Liver (tissue), 9 donors: ENCODE measurements around the gene KANSL1. TPM values are rescaled to one million over a fixed set of nuclear protein-coding genes. Genes with fewer than 3 reads are reported as not detected.
"Not testable (repeated sequence)": the region's sequence is repeated elsewhere in the genome, so short reads cannot be mapped to it uniquely, and the experiment has no call there.

Experiments
- DNase-seq: peaks from one replicate; pipeline ENCODE4 v3.0.0-alpha.2; 2017; ENCODE audit warnings: low spot score
- H3K27ac ChIP-seq, 2 donors: one replicate each; pipeline ENCODE4 v1.7.0; 2013; ENCODE audit warnings: inconsistent platforms in 2 of 2, low read length in 2 of 2, control low read depth in 1 of 2, low read depth in 1 of 2, mild to moderate bottlenecking in 1 of 2
- H3K27me3 ChIP-seq, 4 donors: one replicate each; pipeline versions ENCODE4 v1.6.1 to v1.7.0; 2013; ENCODE audit warnings: low read length in 3 of 4, inconsistent platforms in 1 of 4, mild to moderate bottlenecking in 1 of 4, moderate library complexity in 1 of 4; ENCODE audit not compliant: control insufficient read depth in 4 of 4, insufficient read depth in 4 of 4
- H3K36me3 ChIP-seq, 4 donors: one replicate each; pipeline versions ENCODE4 v1.6.1 to v1.7.0; 2013; ENCODE audit warnings: low read length in 3 of 4, mild to moderate bottlenecking in 3 of 4, low read depth in 1 of 4, moderate library complexity in 1 of 4; ENCODE audit not compliant: control insufficient read depth in 4 of 4, insufficient read depth in 3 of 4
- H3K4me1 ChIP-seq, 4 donors: one replicate each; pipeline versions ENCODE4 v1.6.1 to v1.7.0; 2013; ENCODE audit warnings: low read length in 3 of 4, mild to moderate bottlenecking in 3 of 4, moderate library complexity in 1 of 4; ENCODE audit not compliant: control insufficient read depth in 4 of 4, insufficient read depth in 4 of 4
- H3K4me3 ChIP-seq, 3 donors: one replicate each; pipeline versions ENCODE4 v1.6.1 to v1.7.0; 2013; ENCODE audit warnings: low read length in 3 of 3, control low read depth in 1 of 3, low read depth in 1 of 3, mild to moderate bottlenecking in 1 of 3
- H3K9ac ChIP-seq, 2 donors: one replicate each; pipeline ENCODE4 v1.7.0; 2013; ENCODE audit warnings: low read length in 2 of 2, mild to moderate bottlenecking in 2 of 2, moderate library complexity in 2 of 2, control low read depth in 1 of 2, low read depth in 1 of 2
- H3K9me3 ChIP-seq, 4 donors: one replicate each; pipeline versions ENCODE4 v1.6.1 to v1.7.0; 2013; ENCODE audit warnings: low read length in 3 of 4; ENCODE audit not compliant: control insufficient read depth in 4 of 4
- CTCF ChIP-seq: fragments of 150-350 bp; IDR thresholded peaks from 2 replicates; pipeline ENCODE4 v1.5.1; 2017; ENCODE audit warnings: improper control_type of control experiment, low read depth, low read length; ENCODE audit not compliant: missing input control
- FOXA1 ChIP-seq: IDR thresholded peaks from 2 replicates; pipeline ENCODE4 v1.6.1; 2016; ENCODE audit warnings: antibody characterized with exemption
- HNF4G ChIP-seq: IDR thresholded peaks from 2 replicates; pipeline ENCODE4 v1.6.1; 2016; ENCODE audit warnings: antibody characterized with exemption
- JUND ChIP-seq, 2 donors: IDR thresholded peaks; 2 replicates each; pipeline ENCODE4 v1.6.1; 2016; ENCODE audit warnings: antibody characterized with exemption in 2 of 2
- NR2F2 ChIP-seq: IDR thresholded peaks from 2 replicates; pipeline ENCODE4 v1.6.1; 2016; ENCODE audit warnings: antibody characterized with exemption
- RXRA ChIP-seq, 2 donors: IDR thresholded peaks; 2 replicates each; pipeline ENCODE4 v1.6.1; 2017 to 2018; ENCODE audit warnings: antibody characterized with exemption in 2 of 2, mild to moderate bottlenecking in 1 of 2
- SP1 ChIP-seq: IDR thresholded peaks from 2 replicates; pipeline ENCODE4 v1.6.1; 2018; ENCODE audit warnings: antibody characterized with exemption, mild to moderate bottlenecking
- TAF1 ChIP-seq: conservative IDR thresholded peaks from 2 replicates; pipeline ENCODE4 v1.6.1; 2016; ENCODE audit warnings: antibody characterized with exemption, mild to moderate bottlenecking
- YY1 ChIP-seq: IDR thresholded peaks from 2 replicates; pipeline ENCODE4 v1.6.1; 2016; ENCODE audit warnings: antibody characterized with exemption, mild to moderate bottlenecking
- ZBTB33 ChIP-seq: IDR thresholded peaks from 2 replicates; pipeline ENCODE4 v1.6.1; 2016; ENCODE audit warnings: antibody characterized with exemption
- WGBS: extraction: QIAGEN DNeasy Blood & Tissue Kit; methylation state at CpG from one replicate; pipeline ENCODE4 v1.1.7; 2013; 5-methylcytosine and 5-hydroxymethylcytosine counted together
- polyA plus RNA-seq, 2 donors: library from polyadenylated mRNA; stranded (reverse) in 1 of 2; unstranded in 1 of 2; fragments of 200-250 nt in 1 of 2; fragments of >200 nt in 1 of 2; fragmentation: Nextera tagmentation in 1 of 2; extraction: Ambion mirVana in 1 of 2; gene quantifications; one replicate each; pipeline versions ENCODE4 v1.2.1 to v1.2.3, GENCODE V29; 2013 to 2015
- total RNA-seq, 2 donors: library from RNA; depleted of rRNA; stranded (reverse); fragments of >200 nt; gene quantifications; one replicate each; pipeline ENCODE4 v1.2.3, GENCODE V29; 2014
- TF ChIP-seq, protein P1 (sequence below): IDR thresholded peaks from 2 replicates; pipeline ENCODE4 v1.6.1; 2016; ENCODE audit warnings: antibody characterized with exemption
- TF ChIP-seq, protein P2 (sequence below): IDR thresholded peaks from 2 replicates; pipeline ENCODE4 v1.6.1; 2016; ENCODE audit warnings: antibody characterized with exemption
- TF ChIP-seq, protein P3 (sequence below): IDR thresholded peaks from 2 replicates; pipeline ENCODE4 v1.6.1; 2016; ENCODE audit warnings: antibody characterized with exemption, mild to moderate bottlenecking
- donor health status: healthy.
- donor health status: healthy.
- donor health status: healthy.
- donor health status: healthy.
- donor health status: healthy.

The KANSL1 gene
- total and polyA plus RNA-seq, 4 donors = 5.5 to 86.3 (median 24.0) TPM

- no peak for TF ChIP-seq JUND (IDR thresholded peaks at IDR 0.05)
- no peak overlapping the region for H3K4me3 ChIP-seq
- no peaks in the 10 kb centered on the region for H3K4me1 ChIP-seq
- no peak overlapping the region for H3K9ac ChIP-seq
- DNase-seq = no peak
- H3K27me3 ChIP-seq = no peaks in the 10 kb centered on the region
- WGBS = 93% methylated on average over 2 of the region's 2 CpGs
- peaks cover 0 to 5% (median 2%) of the 10 kb centered on the region in 4 donors for H3K36me3 ChIP-seq
- no peak overlapping the region for H3K27ac ChIP-seq
- H3K9me3 ChIP-seq = no peaks in the 10 kb centered on the region
Observed at GRCh38 chr17:46088595-46088994, 104.6 kb downstream of the KANSL1 start.

DNA sequence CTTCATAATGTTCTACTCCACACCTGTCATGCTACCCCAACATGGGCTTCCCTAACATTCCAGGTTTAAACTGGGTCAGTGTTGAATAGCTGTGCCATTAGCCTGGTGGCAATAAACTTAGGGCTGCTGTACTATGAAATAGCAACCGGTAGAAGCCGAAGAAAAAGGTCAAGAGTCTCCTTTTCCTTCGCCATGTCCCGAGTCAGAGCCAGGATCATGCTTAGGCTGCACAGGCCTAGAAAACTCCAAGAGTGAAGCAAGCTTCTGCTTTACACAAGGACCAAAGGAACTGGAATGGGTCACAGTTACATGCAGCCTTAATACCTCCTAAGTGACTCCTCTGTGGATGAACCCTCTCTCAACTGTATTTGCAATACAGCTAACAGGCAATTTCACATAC, 105.4 kb downstream of the KANSL1 start:
- H3K4me1 ChIP-seq, H3K9ac ChIP-seq, H3K4me3 ChIP-seq, H3K36me3 ChIP-seq, H3K9me3 ChIP-seq, DNase-seq, H3K27ac ChIP-seq, H3K27me3 ChIP-seq: not testable (repeated sequence)
- 95% methylated on average over 4 of the region's 4 CpGs for WGBS

DNA sequence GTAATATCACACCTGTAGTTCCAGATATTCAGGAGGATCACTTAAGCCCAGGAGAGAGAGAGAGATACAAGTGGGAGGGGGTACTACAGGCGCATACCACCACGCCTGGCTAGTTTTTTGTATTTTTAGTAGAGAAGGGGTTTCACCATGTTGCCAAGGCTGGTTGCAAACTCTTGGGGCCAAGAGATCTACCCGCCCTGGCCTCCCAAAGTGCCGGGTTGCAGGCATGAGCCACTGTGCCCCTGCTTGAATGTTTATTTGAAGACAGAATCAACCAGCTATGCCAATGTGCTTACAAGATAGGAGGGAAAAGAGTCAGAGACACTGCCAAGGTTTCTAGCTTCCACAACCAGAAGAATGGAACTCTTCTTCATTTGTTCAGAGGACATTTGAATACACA, 106.4 kb downstream of the KANSL1 start:
- no peak overlapping the region for H3K4me3 ChIP-seq
- H3K36me3 ChIP-seq = peaks cover 0 to 5% (median 2%) of the 10 kb centered on the region in 4 donors
- peaks cover 0 to 2% (median 0%) of the 10 kb centered on the region in 4 donors for H3K4me1 ChIP-seq
- TF ChIP-seq JUND (IDR thresholded peaks at IDR 0.05) = no peak
- TF ChIP-seq YY1 = no peak
- TF ChIP-seq NR2F2 = no peak
- TF ChIP-seq FOXA1 = no peak
- TF ChIP-seq RXRA (IDR thresholded peaks at IDR 0.05) = no peak
- TF ChIP-seq, protein P1, sequence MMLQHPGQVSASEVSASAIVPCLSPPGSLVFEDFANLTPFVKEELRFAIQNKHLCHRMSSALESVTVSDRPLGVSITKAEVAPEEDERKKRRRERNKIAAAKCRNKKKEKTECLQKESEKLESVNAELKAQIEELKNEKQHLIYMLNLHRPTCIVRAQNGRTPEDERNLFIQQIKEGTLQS = no peak
- TF ChIP-seq HNF4G = no peak
- TF ChIP-seq ZBTB33 = no peak
- TF ChIP-seq CTCF = no peak
- no peaks in the 10 kb centered on the region for H3K9me3 ChIP-seq
- no peak overlapping the region for H3K27ac ChIP-seq
- 98% methylated on average over 4 of the region's 4 CpGs for WGBS
- no peaks in the 10 kb centered on the region for H3K27me3 ChIP-seq
- no peak overlapping the region for H3K9ac ChIP-seq
- no peak for DNase-seq

DNA sequence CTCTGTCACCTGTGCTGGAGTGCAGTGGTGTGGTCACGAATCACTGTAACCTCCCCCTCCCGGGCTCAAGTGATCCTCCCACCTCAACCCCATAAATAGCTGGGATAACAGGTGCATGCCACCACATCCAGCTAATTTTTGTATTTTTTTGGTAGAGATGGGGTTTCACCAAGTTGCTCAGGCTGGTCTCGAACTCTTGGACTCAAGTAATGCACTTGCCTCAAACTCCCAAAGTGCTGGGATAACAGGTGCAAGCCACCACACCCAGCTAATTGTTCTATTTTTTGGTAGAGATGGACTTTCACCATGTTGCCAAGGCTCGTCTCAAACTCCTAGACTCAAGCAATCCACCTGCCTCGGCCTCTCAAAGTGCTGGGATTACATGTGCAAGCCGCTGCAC, 107.7 kb downstream of the KANSL1 start:
- H3K27ac ChIP-seq = no peak overlapping the region
- H3K36me3 ChIP-seq = peaks cover 0 to 4% (median 1%) of the 10 kb centered on the region in 4 donors
- TF ChIP-seq SP1 (no peak), TAF1 (no peak), FOXA1 (no peak), CTCF (no peak), JUND (IDR thresholded peaks at IDR 0.05) (no peak)
- TF ChIP-seq, protein P2, sequence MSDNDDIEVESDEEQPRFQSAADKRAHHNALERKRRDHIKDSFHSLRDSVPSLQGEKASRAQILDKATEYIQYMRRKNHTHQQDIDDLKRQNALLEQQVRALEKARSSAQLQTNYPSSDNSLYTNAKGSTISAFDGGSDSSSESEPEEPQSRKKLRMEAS = no peak
- TF ChIP-seq, protein P3, sequence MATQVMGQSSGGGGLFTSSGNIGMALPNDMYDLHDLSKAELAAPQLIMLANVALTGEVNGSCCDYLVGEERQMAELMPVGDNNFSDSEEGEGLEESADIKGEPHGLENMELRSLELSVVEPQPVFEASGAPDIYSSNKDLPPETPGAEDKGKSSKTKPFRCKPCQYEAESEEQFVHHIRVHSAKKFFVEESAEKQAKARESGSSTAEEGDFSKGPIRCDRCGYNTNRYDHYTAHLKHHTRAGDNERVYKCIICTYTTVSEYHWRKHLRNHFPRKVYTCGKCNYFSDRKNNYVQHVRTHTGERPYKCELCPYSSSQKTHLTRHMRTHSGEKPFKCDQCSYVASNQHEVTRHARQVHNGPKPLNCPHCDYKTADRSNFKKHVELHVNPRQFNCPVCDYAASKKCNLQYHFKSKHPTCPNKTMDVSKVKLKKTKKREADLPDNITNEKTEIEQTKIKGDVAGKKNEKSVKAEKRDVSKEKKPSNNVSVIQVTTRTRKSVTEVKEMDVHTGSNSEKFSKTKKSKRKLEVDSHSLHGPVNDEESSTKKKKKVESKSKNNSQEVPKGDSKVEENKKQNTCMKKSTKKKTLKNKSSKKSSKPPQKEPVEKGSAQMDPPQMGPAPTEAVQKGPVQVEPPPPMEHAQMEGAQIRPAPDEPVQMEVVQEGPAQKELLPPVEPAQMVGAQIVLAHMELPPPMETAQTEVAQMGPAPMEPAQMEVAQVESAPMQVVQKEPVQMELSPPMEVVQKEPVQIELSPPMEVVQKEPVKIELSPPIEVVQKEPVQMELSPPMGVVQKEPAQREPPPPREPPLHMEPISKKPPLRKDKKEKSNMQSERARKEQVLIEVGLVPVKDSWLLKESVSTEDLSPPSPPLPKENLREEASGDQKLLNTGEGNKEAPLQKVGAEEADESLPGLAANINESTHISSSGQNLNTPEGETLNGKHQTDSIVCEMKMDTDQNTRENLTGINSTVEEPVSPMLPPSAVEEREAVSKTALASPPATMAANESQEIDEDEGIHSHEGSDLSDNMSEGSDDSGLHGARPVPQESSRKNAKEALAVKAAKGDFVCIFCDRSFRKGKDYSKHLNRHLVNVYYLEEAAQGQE = no peak
- H3K27me3 ChIP-seq = no peaks in the 10 kb centered on the region
- no peak overlapping the region for H3K4me3 ChIP-seq
- no peaks in the 10 kb centered on the region for H3K9me3 ChIP-seq
- peaks cover 0 to 2% (median 0%) of the 10 kb centered on the region in 4 donors for H3K4me1 ChIP-seq
- no peak overlapping the region for H3K9ac ChIP-seq
- no peak for DNase-seq
- 91% methylated on average over 6 of the region's 6 CpGs for WGBS
